ENCODE data around the gene NFIA.

The NFIA gene

GRCh38 chr1:61225478-61225877, 143.1 kb downstream of the NFIA start:
- DNase-seq = no peak

GRCh38 chr1:61226791-61227567, 144.6 kb downstream of the NFIA start:
- DNase-seq = no peak

DNA sequence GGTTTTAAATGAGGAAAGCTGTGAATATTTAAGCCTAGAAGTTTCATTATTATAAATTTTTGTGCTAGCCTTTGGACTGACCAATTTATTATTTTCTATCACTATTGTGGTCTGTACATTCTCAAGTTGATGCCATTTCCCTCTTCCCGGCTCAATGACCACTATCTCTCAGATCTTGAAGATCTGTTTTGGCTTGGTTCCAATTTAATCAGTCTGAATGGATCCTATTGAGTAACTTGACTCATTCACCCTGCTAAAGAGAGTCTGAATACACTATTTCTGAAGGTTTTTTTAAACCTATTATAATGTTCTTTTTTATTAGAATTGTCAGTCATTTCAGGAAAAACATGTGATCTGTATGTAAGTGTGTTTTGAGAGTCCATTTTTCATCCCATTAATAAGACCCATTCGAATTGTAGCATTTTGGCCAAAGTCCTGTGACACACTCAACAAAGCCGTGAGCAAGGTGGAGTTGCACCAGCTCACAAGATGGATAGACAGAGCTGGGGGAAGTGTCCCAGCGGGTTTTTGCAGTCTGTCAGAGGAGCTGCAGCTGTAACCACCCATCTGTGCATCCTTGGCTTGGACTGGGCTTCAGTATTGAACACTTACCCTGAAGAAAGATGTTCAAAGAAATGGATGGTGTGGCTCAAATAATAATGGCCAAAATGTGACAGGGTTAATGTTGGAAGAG, 145.6 kb downstream of the NFIA start:
- DNase-seq = no peak

DNA sequence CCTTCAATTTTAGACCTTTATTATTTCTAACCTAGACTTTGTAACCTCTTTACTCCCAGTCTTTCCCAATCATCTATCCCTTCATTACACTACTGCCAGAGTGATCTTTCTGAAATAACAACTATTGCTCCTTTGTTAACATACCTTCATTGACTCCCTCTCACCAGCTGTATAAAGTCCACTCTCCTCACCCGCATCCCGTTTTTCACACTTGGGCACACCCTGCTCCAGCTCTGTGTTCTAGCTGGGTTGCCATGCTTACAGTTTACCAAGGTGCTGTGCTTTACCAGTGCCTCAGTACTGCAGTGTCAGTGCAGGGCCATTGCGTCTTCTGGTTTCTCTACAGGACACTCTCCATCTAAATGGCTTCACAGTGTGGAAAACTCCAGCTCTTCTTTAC, 148.2 kb downstream of the NFIA start:
- DNase-seq = no peak

DNA sequence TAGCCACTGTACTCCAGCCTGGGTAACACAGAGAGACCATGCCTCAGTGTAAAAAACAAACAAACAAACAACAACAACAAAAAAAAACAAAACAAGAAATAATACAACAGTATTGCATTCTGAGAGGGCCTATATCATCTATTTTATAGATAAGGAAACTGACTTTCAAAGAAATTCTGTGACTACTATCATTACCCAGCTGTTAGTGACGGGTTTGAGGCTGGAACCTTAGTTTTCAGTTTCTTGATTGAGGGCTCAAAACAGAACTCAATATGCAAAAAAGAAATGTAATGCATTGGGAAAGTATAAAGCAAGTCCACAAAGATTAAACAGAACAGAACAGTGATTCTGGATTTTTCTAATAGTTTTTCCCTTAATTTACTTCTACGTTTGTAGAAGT, 149.4 kb downstream of the NFIA start:
- DNase-seq = no peak

- no peak for DNase-seq
Observed at GRCh38 chr1:61233121-61233660, 150.8 kb downstream of the NFIA start.

DNA sequence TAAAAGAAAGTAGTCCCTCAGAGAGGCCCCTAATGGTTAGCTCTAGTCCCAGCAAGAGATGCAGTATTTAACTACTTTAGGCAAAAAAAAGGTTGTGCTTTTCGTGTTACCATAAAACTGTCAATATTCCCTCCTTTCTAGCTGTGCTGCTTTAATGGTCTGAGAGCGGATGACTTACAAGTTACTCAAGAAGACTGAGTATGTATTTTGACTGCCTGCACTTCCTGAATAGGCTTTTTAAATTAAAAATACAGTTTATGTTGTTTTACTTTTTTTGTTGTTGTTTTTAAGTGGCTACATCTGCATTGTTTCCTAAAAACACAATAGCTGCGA, 152.2 kb downstream of the NFIA start:
- DNase-seq = no peak

GRCh38 chr1:61237147-61237546, 154.8 kb downstream of the NFIA start:
- DNase-seq = no peak

DNA sequence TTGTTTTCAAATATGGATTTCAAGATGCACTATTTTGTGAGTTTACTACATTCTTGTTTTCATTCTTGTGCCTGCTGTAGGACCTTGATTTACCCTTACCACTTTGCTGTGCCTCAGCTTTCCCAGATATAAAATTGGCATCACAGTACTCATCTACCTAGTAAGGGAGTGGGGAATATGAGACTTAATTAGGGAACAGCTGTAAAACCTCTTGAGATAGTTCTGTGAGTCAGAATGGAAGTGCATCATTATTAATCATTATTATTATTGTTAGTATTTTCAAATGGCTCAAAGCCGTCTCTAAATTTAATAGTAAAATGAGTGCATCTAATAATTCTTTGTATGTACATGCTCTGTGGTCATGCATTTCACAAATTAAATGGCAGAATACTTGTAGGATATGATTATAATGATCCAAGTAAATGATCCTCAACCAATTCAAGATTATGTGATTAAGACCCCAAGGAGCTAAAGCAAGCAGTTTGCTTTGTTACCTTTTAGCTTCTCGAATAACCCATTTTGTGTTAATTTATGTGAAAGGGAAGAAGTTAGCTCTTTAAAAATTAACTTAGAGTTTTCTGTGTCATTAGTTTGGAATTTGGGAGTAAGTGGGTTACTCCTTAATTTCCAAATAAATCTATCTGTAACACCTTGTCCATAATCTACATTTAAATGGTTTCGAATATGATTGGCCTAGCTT, 155.4 kb downstream of the NFIA start:
- no peak for DNase-seq

- DNase-seq = no peak
Observed at GRCh38 chr1:61238359-61238665, 156.0 kb downstream of the NFIA start.

- no peak for DNase-seq
Observed at GRCh38 chr1:61240878-61241277, 158.5 kb downstream of the NFIA start.

GRCh38 chr1:61241411-61241838, 159.1 kb downstream of the NFIA start:
- no peak for DNase-seq

DNA sequence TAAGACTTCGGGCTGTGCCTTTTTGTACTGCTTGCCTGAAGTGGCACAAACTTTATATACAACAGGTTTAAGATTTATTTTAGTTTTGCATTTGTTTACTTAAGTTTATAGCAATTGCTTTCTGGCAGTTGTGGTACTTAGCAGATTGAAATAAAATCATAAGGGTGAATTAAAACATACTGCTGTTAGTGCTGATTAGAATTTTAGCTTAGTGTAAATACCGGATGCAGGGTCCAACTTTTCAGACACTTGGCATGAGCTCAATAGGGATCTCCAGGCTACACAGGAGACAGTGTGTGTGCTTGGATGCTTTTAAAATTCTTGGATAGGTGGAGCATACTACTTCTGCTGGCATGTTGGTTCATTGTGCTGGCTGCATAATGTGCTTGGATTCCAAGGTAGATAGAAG, 159.6 kb downstream of the NFIA start:
- DNase-seq = no peak

GRCh38 chr1:61244114-61244513, 161.8 kb downstream of the NFIA start:
- no peak for DNase-seq

GRCh38 chr1:61245696-61246400, 163.5 kb downstream of the NFIA start:
- no peak for DNase-seq

DNA sequence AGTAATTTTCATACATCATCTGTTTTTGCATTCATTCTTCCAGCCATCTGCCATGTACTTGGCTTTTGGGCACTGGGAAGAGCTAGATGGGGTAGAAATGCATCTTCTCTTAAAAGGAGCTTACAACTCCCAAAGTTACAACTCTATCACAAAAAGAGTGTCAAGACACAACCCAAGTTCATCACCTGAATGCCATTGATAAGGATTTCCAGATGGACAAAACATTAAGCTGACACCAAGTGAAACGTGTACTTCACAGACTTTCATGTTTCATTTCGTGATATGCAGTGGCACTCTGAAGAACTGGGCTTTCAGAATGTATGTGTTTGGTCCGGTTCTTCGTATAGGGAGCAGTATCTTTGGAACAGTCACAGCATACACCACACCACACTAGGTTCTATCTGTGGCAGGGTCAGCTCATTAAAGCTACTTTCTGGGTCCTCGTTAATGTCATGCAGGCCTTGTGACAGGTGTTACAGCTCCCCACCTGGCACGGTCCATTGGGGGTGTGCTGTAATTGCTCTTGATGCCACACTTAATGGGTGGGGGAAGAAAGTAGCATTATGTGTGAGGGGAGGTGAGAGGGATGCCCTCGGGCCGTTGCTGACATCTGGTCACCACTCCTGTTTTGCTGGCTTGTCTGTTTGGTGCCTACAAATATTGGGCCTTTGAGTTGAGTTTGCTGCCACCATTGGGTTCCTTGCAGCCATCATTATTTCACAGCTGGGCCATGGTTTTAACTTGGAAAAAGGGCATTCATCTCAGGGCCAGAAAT, 164.9 kb downstream of the NFIA start:
- no peak for DNase-seq

GRCh38 chr1:61247881-61248752, 165.8 kb downstream of the NFIA start:
- DNase-seq = no peak

GRCh38 chr1:61250933-61251332, 168.6 kb downstream of the NFIA start:
- DNase-seq = no peak

DNA sequence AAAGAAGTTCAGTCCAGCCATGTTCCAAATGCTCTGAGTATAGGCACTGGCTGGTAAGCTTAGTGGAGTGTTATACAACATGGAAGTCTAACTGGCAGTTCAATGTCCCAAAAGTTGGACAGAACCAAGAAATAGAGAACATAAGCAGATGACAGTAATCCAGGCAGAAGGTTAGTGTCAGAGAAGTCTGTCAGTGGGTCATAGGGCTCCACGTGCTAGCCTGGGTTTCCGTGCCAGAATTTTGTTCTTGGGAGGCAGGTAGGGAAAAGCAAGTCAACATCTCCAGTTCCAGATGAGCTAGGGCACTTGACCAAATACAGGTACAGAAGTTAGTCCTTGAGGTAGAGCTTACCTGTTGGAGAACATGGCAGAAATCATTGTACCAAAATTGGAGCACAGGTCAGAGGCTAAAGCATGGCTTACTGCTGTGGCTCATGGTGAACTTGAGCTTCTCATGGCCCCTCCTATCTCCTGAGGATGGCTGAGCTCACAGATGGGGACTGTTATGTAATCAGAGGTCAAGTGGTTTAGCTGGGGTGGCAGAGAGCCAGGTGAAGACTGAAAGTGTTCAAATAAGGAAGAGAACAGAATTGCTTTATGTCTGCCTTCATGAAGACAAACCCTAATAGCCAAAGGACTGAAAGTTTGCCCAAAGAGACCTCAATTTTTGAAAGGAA, 170.8 kb downstream of the NFIA start:
- DNase-seq = no peak

DNA sequence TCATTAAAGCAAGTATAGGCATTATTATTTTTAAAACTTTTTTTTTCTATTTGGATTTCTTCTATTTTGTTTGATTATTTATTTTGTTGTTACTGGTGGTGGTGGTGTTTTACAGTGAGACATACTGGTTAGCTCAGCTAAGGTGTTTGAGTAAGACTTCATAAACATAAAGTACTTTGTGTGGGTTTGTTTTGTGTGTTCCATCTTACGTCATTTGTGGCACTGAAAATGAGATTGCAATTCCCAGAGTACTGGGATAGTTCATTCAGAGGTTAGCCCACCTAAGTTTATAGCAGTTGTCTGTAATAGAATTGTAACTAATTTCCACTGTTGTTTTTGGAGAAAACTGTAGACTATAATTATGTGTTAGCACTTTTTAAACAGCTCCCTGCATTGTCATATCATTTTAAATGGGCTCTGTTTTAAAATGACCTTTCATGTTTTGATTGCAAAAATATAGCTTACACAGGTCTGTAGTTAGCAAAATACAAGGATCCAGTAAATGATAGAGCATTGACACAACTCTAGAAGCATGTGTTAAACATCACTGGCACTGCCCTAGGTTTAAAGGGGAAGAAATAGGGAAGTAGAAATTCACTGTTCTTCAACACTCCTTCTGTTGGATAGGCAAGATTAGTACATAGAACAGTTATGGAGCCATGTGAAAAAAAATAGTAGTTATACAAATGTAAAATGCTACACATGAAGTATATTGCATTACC, 171.7 kb downstream of the NFIA start:
- DNase-seq = no peak
